Coronary artery (tissue), 2 donors: ENCODE results near the gene PNLIPRP3.

Experiments
- DNase-seq: peaks from one replicate; pipeline ENCODE4 v3.0.0-alpha.2; 2017; ENCODE audit warnings: low spot score
- H3K27ac ChIP-seq, 2 donors: fragments of 200-600 bp; sonication (generic); one replicate each; pipeline ENCODE4 v1.5.1; 2016 to 2019
- H3K4me3 ChIP-seq: fragments of 200-600 bp; sonication (generic); 2 replicates; pipeline ENCODE4 v1.5.1; 2016; ENCODE audit warnings: mild to moderate bottlenecking, moderate library complexity
- CTCF ChIP-seq: fragments of 200-600 bp; sonication (generic); IDR thresholded peaks from one replicate; pipeline ENCODE4 v1.5.1; 2019; ENCODE audit warnings: antibody characterized with exemption

Gene PNLIPRP3

GRCh38 chr10:116429288-116429977, 1.8 kb downstream of the PNLIPRP3 start:
- no peak overlapping the region for H3K27ac ChIP-seq
- TF ChIP-seq CTCF = no peak
- H3K4me3 ChIP-seq = no peak overlapping the region
- DNase-seq = no peak

- TF ChIP-seq CTCF = no peak
- no peak for DNase-seq
- H3K27ac ChIP-seq = no peak overlapping the region
- H3K4me3 ChIP-seq = no peak overlapping the region
Measured at GRCh38 chr10:116430288-116430687, 2.6 kb downstream of the PNLIPRP3 start.

- DNase-seq = no peak
- no peak overlapping the region for H3K4me3 ChIP-seq
- no peak overlapping the region for H3K27ac ChIP-seq
- no peak for TF ChIP-seq CTCF
Measured at GRCh38 chr10:116431598-116431997, 4.0 kb downstream of the PNLIPRP3 start.

GRCh38 chr10:116437076-116437692, 9.5 kb downstream of the PNLIPRP3 start:
- H3K4me3 ChIP-seq = no peak overlapping the region
- TF ChIP-seq CTCF = no peak
- H3K27ac ChIP-seq = no peak overlapping the region
- no peak for DNase-seq

- H3K4me3 ChIP-seq = no peak overlapping the region
- H3K27ac ChIP-seq = no peak overlapping the region
- no peak for DNase-seq
- TF ChIP-seq CTCF = no peak
Measured at GRCh38 chr10:116440330-116441030, 12.8 kb downstream of the PNLIPRP3 start.

- DNase-seq = no peak
- Histone ChIP-seq H3K4me3 (no peak overlapping the region), H3K27ac (no peak overlapping the region)
- peak; percentile 32 for TF ChIP-seq CTCF
Measured at GRCh38 chr10:116444527-116445142, 17.0 kb downstream of the PNLIPRP3 start.
